ENCODE results near the gene SRPK2. TPM values are rescaled to one million over a fixed set of nuclear protein-coding genes. Genes with fewer than 3 reads are reported as not detected.

SRPK2 gene
- total and polyA plus RNA-seq, 2 of the 13 experiments (the other 11 are each of a cell fraction or from before 2014, with no cell fraction given) = 10.1 to 22.3 TPM

GRCh38 chr7:105319578-105319977, 69.1 kb downstream of the SRPK2 start (continued):
- TF ChIP-seq THAP11 (CRISPR knock-in tag; IDR thresholded peaks at IDR 0.05) (no peak), SOX13 (IDR thresholded peaks at IDR 0.05) (no peak), SOX13 (CRISPR knock-in tag; conservative IDR thresholded peaks at IDR 0.05 in 1 of 2, IDR thresholded peaks at IDR 0.05 in 1 of 2) (no peak), BATF2 (CRISPR knock-in tag; IDR thresholded peaks at IDR 0.05) (no peak), CSRNP1 (CRISPR knock-in tag; IDR thresholded peaks at IDR 0.05) (no peak), SP5 (CRISPR knock-in tag; IDR thresholded peaks at IDR 0.05; ENCODE audit: borderline replicate concordance, low read depth) (no peak), ZSCAN31 (CRISPR knock-in tag; IDR thresholded peaks at IDR 0.05; ENCODE audit: low read depth) (no peak)

GRCh38 chr7:105316578-105317344, 72.0 kb downstream of the SRPK2 start:
- Histone ChIP-seq H3K27ac (ENCODE audit: extremely low read length, insufficient read depth, low read length) (no peak overlapping the region), H3K4me3 (replicated peaks in 1 of 3; ENCODE audit: insufficient read depth in 1 of 3, low read depth in 2 of 3, low read length in 3 of 3) (no peak overlapping the region), H4K20me1 (ENCODE audit: insufficient read depth, low read length) (no peaks in the 10 kb centered on the region; the same call in 1 of the 2 replicates), H3K9ac (ENCODE audit: insufficient read depth, low read depth, low read length) (no peak overlapping the region), H2AFZ (ENCODE audit: low read length) (no peak overlapping the region), H3K4me2 (ENCODE audit: low read depth, low read length) (0 out of 2 replicates have a peak overlapping the region, but pooled peaks have one; percentile 5), H3K27me3 (ENCODE audit: control insufficient read depth in 1 of 2, insufficient read depth in 2 of 2, low read length in 2 of 2) (no peaks in the 10 kb centered on the region), H3K79me2 (ENCODE audit: insufficient read depth, low read length) (peaks cover 43% of the 10 kb centered on the region), H3K9me3 (ENCODE audit: low read length) (no peaks in the 10 kb centered on the region), H3K4me1 (ENCODE audit: insufficient read depth, low read length) (peaks cover 35% of the 10 kb centered on the region), H3K36me3 (replicated peaks in 1 of 2; ENCODE audit: control insufficient read depth in 1 of 2, insufficient read depth in 2 of 2, low read length in 2 of 2) (no peaks in the 10 kb centered on the region)
- CTCF ChIA-PET (ENCODE audit: low intra/inter-chr PET ratio, low total read pairs) = no interaction called here
- BruUV-seq (replicated peaks) = no TSS peak
- in situ Hi-C loops (cut with HindIII; ENCODE audit: extremely low pct_ligation_motif_present, low pct_unique_long_range_greater_than_20kb) = no loop called here
- FAIRE-seq (no peak), ATAC-seq (peak; percentile 47; the same call in 2 of the 3 replicates), DNase-seq (ENCODE audit: low spot score) (no peak)
- TF ChIP-seq CCAR2 (optimal IDR thresholded peaks at IDR 0.05; ENCODE audit: low read depth, low read length) (no peak), ZNF7 (CRISPR knock-in tag; IDR thresholded peaks at IDR 0.05) (peak; percentile 78), SALL2 (CRISPR knock-in tag; IDR thresholded peaks at IDR 0.05) (no peak), HNF4A (CRISPR knock-in tag; IDR thresholded peaks at IDR 0.05) (peak; percentile 33; the same call in 1 of the 2 replicates)
- intact Hi-C loops (cut with micrococcal nuclease; ENCODE audit: unreplicated experiment) = no loop called here
- POLR2A ChIA-PET = no interaction called here
- 84% methylated on average over 2 of the region's 2 CpGs for WGBS (ENCODE audit: low lambda C conversion rate)

All from HepG2 (cell line).